ENCODE data around the gene POPDC2.

The POPDC2 gene

GRCh38 chr3:119639494-119640350, 20.7 kb downstream of the POPDC2 start:
- DNase-seq = peak; percentile 83

DNA sequence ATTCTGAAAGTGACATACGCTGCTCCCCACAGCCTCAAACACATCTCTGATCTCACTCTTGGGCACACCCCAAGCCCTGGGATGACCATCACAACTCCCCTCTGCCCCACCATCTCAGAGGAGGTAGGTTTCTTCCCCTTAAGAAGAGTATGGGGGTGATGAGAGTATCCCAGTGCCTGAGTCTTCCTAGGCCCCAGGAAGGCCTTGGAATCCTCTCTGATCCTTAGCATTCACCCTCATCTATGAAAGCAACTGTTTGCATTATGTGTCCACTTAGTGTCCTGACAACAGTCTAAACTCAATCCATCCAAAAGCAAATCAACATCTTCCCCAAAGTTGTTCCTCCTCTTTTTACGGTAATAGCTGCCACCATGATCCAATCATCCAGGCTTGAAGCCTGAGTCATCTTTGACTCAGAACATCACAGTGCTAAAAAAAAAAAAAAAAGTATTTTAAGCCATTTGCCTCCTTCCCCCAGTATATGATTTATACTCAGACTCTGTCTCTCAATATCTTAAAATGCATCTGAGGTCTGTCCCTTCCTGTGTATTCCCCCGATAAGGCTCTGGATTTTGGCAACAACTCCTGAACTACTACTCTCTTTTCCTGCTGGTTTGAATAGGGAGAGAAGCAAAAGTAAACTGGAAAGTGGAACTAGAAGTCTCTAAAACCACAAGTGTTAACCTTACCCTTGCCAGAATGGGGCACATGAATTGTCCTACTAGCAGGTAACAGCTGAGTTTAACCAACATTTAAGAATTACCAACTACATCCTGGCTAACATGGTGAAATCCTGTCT, 22.5 kb downstream of the POPDC2 start:
- peak; percentile 72 for DNase-seq

- DNase-seq = no peak
Observed at GRCh38 chr3:119636891-119637611, 23.3 kb downstream of the POPDC2 start.

DNA sequence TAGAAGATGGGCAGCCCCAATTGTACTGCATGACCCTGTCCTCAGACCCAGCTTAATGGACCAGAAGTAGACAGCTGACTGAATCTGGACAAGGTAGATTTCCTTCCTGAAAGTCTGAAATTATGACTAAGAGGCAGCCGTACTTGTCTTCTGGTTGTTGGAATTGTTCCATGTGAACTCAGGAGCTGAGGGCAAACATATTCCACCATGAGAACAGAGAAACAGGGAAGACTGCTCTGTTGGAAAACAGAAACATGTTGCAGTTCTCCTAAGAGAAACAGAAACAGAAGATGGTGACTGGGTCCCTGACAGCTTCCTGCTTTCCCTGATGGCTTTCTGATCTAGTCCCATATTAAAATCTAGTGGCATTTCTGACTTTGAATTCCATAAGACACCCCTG, 24.1 kb downstream of the POPDC2 start:
- DNase-seq = no peak

GRCh38 chr3:119635719-119636118, 24.7 kb downstream of the POPDC2 start:
- no peak for DNase-seq

- DNase-seq = no peak
Observed at GRCh38 chr3:119632829-119633228, 27.6 kb downstream of the POPDC2 start.

- no peak for DNase-seq
Observed at GRCh38 chr3:119632216-119632615, 28.2 kb downstream of the POPDC2 start.

DNA sequence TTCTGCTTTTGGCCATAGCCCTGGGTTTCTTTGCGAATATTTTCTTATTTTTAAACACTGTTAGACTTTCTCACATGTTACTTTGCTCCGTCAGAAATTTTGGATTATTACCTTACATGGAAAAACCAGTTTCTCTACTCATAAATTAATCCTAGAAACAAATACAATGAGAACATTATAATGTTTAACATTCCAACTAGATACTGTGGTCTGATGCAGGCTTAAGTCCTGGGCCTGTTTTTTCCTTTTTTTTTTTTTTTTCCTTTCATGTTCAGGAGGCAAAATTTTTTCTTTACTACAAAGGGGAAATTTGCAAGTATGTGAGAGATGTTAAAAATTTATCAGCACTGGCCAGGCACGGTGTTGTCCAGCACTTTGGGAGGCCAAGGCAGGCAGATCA, 28.9 kb downstream of the POPDC2 start:
- no peak for DNase-seq

GRCh38 chr3:119630880-119631329, 29.5 kb downstream of the POPDC2 start:
- no peak for DNase-seq

DNA sequence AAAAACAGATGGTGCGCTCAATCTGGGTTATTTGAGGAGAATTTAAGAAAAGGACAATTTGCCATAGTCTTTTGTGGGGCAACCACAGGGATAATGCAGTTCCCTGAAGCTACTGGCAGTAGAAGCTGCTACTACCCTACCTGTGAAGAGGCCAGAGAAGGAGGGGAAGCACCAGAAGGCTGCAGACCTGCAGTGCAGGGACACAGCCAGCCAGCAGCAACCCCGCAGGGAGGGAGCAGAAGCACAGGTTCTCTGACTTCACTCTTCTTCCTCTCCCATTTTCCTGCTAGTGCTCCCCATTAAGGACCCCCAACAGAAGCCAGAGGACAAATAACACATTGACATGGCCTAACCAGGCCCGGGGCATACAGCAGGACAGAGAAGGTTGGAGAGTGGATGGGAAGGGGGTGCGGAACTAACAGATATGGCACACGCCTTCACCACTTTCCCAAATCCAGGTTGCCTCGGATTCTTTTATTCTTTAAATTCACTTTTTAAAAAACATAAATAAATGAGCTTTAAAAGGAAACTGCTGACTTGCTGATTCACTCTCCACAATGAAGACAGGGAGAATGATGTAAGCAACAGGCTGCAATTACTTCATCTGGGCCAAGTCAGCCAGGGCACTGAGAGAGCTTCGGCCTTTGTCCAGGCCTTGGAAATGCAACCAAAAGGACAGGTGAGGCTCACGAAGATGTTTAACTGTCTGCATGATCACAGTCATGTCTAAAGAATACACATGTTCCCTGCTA, 30.1 kb downstream of the POPDC2 start:
- DNase-seq = peak; percentile 26

- DNase-seq = peak; percentile 9
Observed at GRCh38 chr3:119628816-119629445, 31.5 kb downstream of the POPDC2 start.

GRCh38 chr3:119628390-119628789, 32.0 kb downstream of the POPDC2 start:
- peak; percentile 67 for DNase-seq

GRCh38 chr3:119627461-119627860, 32.9 kb downstream of the POPDC2 start:
- DNase-seq = peak; percentile 60

- no peak for DNase-seq
Observed at GRCh38 chr3:119626196-119626595, 34.2 kb downstream of the POPDC2 start.

DNA sequence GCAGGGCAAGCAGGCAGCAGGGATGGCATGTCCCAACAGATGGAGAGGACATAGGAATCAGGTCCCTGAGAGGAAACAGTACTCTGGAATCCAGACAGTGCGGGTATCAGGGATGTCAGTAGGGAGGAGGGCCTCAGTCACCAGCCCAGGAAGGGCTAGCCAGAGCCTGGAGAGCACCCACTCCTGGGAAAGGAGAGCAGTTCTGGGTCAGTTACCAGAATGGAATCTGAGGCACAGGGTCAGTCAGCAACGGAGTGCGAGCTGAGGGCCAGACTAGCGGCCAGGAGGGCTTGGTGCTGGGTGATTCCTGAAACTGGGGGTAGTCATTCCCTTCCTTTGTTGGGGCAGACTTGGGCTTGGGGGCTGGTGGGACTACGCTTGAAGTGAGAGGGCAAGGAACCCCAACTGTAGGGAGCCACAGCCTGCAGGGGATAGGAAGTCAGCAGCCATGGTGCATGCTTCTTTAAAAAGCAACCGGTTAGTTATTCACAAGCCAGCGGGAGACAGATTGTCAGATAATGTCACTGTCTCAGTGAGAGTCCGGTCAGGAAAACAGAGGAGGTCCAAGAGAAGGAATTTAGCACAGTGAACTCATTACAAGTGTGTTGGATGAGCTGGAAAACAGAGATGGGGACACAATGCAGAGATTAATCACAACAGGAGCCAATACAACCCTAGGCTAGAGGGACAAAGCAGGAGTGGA, 34.8 kb downstream of the POPDC2 start:
- no peak for DNase-seq

DNA sequence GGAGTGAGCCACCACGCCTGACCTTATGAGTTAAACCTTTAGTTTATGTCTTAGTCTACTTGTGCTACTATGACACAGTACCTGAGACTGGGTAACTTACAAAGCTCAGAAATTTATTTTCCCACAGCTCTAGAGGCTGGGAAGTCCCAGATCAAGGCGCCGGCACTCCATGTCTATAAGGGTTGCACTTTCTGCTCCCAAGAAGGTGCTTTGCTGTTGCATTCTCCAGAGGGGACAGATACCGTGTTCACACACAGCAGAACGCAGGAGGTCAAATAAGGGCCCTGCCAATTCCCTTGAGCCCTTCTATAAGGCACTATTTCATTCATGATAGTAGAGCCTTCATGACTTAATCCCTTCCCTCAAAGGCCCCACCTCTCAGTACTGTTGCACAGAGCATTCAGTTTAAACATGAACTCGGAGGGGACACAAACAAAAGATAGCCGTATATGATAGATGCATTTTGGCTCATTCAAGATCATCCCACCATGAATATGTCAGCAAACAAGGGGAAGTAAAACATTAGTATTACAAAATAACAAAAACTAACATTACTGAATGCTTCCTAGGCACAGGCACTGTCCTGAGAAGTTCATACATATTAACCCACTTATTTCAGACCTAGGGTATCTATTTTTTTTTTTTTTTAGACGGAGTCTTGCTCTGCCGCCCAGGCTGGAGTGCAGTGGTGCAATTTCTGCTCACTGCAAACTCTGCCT, 36.2 kb downstream of the POPDC2 start:
- DNase-seq = no peak

- no peak for DNase-seq
Observed at GRCh38 chr3:119620899-119621298, 39.5 kb downstream of the POPDC2 start.

DNA sequence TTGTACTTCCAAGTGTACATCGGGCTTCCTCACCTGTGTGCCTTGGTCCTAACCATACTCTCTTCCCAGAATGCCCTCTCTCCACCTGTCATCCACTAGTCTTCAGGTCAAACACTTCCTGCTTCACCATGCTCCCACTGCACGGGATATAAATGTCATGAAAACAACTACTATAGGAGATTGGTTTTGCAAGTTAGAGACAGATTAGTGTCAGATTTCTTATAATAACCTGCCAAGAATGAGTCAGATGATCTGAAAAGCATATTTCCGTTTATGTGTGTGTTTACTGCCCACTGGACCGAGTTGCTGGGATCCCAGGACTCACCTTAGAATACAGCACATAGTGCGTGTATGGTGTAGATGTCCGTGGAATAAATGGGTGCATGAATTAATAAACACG, 41.3 kb downstream of the POPDC2 start:
- DNase-seq = no peak

DNA sequence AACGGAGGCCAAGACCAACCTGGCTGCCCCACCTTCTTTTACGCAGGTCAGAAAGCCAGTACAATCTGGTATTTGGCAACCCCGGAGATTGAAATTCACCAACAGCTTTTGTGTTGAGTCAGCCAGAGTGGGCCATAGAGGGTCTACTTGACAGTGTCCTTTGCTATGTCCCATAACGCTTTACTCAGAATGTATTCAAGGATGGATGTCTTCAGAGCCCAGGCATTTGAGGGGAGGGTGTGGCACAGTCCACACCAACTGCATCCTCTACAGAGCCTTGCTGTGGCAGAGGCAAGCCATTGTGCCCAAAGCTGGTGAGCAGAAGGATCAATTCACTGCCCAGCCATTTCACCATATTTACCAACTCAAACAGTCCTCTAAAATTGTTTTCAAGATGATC, 44.3 kb downstream of the POPDC2 start:
- no peak for DNase-seq

DNA sequence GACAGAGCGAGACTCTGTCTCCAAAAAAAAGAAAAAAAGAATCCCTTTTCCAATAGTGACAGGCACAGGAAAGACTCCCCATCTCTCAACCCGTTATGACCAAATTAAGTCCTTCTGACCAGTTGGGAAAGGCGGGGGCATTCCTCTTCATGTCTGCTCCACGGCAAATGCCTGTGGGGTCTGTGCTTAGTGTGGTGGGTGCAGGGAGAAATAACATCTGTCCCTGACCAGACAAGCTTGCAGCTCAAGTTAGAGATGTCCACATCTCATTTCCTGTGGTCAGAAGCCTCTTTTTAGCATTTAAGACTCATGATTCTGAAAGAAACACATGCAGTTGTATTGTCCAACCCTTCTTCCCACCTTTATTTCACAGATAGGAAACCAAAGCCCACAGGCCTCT, 46.5 kb downstream of the POPDC2 start:
- DNase-seq = no peak

DNA sequence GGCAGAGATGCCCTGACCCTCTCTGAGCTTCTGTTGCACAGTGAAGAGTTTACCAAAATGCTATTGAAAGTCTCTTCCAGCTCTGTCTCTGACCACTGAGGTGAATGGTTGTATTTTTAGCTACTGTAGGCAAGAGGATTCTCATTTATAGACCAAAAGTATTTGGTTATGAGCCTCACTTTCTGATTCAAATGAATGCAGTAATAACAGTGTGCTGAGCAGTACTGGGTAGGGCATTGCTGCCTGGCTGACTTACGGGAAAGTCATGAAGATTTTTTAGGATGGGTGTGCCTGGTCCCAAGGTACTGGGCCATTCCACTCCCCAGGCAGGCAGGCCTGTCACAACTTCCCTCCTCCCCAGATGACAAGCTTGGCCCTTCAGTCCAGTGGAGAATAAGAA, 47.2 kb downstream of the POPDC2 start:
- DNase-seq = no peak

Measured in activated CD4-positive, alpha-beta T cell treated with anti-CD3 and anti-CD28 coated beads, Interleukin-10, Interleukin-2, amounts not matched to agents 100 ng/mL and 50 ng/mL, durations not matched to agents 16 hours and 8 hours (primary cell).